ENCODE data around the gene GLB1L2.

The GLB1L2 gene

DNA sequence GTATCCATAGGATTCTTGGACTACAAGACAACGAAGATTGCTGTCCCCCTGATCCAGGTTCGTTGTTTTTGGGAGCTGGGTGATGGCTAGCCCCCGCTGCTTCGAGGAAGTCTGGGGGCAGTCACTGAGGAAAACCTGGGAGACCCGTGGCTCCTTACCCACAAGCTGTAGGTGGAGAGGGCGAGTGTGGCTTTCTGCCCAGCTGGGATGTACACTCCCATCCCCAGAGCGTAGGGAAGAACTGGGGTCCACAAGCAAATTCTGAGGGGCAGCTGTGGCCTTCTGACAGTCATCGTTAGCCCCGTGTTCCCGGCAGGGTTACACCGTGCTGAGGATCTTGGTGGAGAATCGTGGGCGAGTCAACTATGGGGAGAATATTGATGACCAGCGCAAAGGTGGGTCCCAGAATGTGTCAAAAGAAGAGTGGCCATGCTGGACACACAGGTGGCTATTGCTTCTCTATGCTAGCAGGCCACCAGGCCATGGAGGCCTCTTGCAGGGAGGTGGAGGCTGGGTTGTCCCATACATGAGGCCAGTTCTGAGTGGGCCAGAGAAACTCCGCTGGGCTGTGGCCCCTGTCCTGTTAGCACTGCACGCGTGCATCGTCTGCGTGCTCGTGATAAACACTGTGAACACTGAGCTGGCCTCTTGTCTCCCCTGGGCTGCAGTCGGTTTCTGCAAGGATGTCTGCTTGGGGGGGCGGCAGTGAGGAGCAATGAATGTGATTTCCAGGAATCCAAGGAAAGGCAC is 39.8 kb downstream of the GLB1L2 start:
- H3K9ac ChIP-seq (ENCODE audit: low read depth, low read length) = no peak overlapping the region
- WGBS = 92% methylated on average over 22 of the region's 22 CpGs
- H3K36me3 ChIP-seq (ENCODE audit: insufficient read depth, low read length) = no peaks in the 10 kb centered on the region
- H3K4me3 ChIP-seq (ENCODE audit: low read length) = no peak overlapping the region
- H3K9me3 ChIP-seq (ENCODE audit: insufficient read depth, low read depth, low read length) = no peaks in the 10 kb centered on the region
- no peaks in the 10 kb centered on the region for H3K4me1 ChIP-seq (ENCODE audit: insufficient read depth, low read length)
- no peaks in the 10 kb centered on the region for H3K27me3 ChIP-seq (ENCODE audit: insufficient read depth, low read length)
- H3K27ac ChIP-seq (ENCODE audit: low read depth, low read length) = no peak overlapping the region

DNA sequence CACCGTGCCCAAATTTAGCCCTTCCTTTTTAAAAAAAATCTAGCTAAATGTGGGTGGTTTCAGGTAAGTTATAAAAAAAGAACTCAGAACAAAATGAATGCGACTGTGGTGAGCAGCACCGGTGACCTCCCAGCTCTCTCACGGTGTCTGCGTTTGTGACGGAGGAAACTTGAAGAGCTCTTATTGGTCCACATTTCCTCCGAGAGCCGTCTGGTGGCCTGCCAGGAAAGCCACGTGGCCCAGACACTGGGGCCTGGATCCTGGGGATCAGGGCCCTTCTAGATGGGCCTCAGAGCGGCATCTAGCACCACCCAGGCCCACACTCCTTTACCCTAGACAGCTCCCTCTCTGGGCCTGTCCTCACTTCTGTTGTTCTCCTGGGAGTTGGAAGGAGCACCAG is 40.7 kb downstream of the GLB1L2 start:
- 93% methylated on average over 10 of the region's 10 CpGs for WGBS
- no peaks in the 10 kb centered on the region for H3K36me3 ChIP-seq (ENCODE audit: insufficient read depth, low read length)

DNA sequence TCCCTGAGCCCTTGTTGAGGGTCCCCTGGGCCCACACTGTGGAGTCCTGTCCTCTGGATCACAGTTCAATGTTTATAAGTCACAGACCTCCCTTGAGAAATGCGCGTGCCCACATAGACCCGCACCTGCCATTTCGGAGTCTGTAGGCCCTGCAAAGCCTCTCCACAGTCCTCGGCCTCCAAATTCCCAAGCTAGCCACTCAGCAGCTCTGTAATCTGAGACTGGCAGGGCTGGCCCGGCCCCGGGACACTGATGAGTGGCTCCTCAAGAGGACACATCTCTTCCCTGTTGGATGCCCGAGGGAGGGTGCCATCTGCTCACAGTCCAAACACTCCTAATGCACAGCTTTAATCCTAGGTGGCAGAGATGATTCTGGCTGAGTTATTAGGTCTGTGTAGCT is 41.2 kb downstream of the GLB1L2 start:
- WGBS = 86% methylated on average over 8 of the region's 8 CpGs
- no peaks in the 10 kb centered on the region for H3K9me3 ChIP-seq (ENCODE audit: insufficient read depth, low read depth, low read length)

More for the DNA sequence above, 40.7 kb downstream of the GLB1L2 start:
- no peaks in the 10 kb centered on the region for H3K9me3 ChIP-seq (ENCODE audit: insufficient read depth, low read depth, low read length)
- H3K27me3 ChIP-seq (ENCODE audit: insufficient read depth, low read length) = no peaks in the 10 kb centered on the region
- no peaks in the 10 kb centered on the region for H3K4me1 ChIP-seq (ENCODE audit: insufficient read depth, low read length)
- H3K27ac ChIP-seq (ENCODE audit: low read depth, low read length) = no peak overlapping the region
- no peak overlapping the region for H3K4me3 ChIP-seq (ENCODE audit: low read length)
- no peak overlapping the region for H3K9ac ChIP-seq (ENCODE audit: low read depth, low read length)

DNA sequence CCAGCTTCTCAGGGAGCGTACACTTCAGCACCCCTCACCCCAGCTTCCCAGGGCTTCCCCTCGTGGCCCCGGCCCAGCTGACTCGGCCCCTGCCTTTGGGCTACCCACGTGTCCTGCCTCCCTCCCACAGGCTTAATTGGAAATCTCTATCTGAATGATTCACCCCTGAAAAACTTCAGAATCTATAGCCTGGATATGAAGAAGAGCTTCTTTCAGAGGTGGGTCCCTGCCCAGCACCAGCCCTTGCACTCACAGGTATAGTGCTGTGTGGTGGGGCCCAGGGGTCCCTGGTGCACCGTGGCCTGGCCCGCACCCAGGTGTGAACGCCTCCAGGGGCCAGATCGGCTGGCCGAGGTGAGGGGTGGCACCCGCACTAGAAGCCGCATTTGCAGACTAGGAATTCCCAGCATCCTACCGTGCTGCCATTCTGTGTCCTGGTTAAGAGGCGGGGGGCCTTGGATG is 41.8 kb downstream of the GLB1L2 start:
- Histone ChIP-seq H3K27ac (ENCODE audit: low read depth, low read length) (no peak overlapping the region), H3K36me3 (ENCODE audit: insufficient read depth, low read length) (0 out of 2 replicates have a peak, but pooled peaks cover 1% of the 10 kb centered on the region), H3K27me3 (ENCODE audit: insufficient read depth, low read length) (no peaks in the 10 kb centered on the region), H3K9me3 (ENCODE audit: insufficient read depth, low read depth, low read length) (no peaks in the 10 kb centered on the region), H3K4me1 (ENCODE audit: insufficient read depth, low read length) (no peaks in the 10 kb centered on the region), H3K4me3 (ENCODE audit: low read length) (no peak overlapping the region), H3K9ac (ENCODE audit: low read depth, low read length) (no peak overlapping the region)
- WGBS = 92% methylated on average over 14 of the region's 14 CpGs

More for the DNA sequence above, 41.2 kb downstream of the GLB1L2 start:
- Histone ChIP-seq H3K9ac (ENCODE audit: low read depth, low read length) (no peak overlapping the region), H3K4me3 (ENCODE audit: low read length) (no peak overlapping the region), H3K27ac (ENCODE audit: low read depth, low read length) (no peak overlapping the region), H3K36me3 (ENCODE audit: insufficient read depth, low read length) (no peaks in the 10 kb centered on the region), H3K27me3 (ENCODE audit: insufficient read depth, low read length) (no peaks in the 10 kb centered on the region), H3K4me1 (ENCODE audit: insufficient read depth, low read length) (no peaks in the 10 kb centered on the region)

DNA sequence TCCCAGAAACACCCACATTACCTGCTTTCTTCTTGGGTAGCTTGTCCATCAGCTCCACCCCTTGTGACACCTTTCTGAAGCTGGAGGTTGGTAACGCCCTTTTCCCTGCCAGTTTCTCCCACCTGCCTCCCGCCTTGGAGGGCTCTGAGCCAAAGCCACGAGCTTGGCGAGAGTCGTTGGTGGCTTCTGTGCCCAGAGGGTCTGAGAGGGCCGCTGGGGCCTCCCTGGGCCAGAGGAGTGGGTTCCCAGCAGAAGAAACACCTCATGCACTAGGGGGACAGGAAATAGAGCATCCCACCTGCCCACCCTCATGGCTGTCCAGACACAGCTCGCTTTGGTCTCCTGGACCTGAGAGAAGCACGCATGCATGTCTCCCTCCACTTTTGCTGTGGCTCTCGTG is 42.4 kb downstream of the GLB1L2 start:
- Histone ChIP-seq H3K9me3 (ENCODE audit: insufficient read depth, low read depth, low read length) (no peaks in the 10 kb centered on the region), H3K27ac (ENCODE audit: low read depth, low read length) (no peak overlapping the region), H3K4me3 (ENCODE audit: low read length) (no peak overlapping the region), H3K36me3 (ENCODE audit: insufficient read depth, low read length) (0 out of 2 replicates have a peak, but pooled peaks cover 4% of the 10 kb centered on the region), H3K4me1 (ENCODE audit: insufficient read depth, low read length) (no peaks in the 10 kb centered on the region), H3K9ac (ENCODE audit: low read depth, low read length) (no peak overlapping the region), H3K27me3 (ENCODE audit: insufficient read depth, low read length) (no peaks in the 10 kb centered on the region)
- WGBS = 88% methylated on average over 9 of the region's 9 CpGs

DNA sequence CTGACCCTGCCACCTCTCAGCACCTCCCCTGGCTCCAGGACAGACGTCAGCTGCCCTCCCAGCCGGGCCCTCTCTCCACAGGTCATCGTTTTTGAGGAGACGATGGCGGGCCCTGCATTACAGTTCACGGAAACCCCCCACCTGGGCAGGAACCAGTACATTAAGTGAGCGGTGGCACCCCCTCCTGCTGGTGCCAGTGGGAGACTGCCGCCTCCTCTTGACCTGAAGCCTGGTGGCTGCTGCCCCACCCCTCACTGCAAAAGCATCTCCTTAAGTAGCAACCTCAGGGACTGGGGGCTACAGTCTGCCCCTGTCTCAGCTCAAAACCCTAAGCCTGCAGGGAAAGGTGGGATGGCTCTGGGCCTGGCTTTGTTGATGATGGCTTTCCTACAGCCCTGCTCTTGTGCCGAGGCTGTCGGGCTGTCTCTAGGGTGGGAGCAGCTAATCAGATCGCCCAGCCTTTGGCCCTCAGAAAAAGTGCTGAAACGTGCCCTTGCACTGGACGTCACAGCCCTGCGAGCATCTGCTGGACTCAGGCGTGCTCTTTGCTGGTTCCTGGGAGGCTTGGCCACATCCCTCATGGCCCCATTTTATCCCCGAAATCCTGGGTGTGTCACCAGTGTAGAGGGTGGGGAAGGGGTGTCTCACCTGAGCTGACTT is 43.2 kb downstream of the GLB1L2 start:
- H3K9me3 ChIP-seq (ENCODE audit: insufficient read depth, low read depth, low read length) = no peaks in the 10 kb centered on the region
- no peaks in the 10 kb centered on the region for H3K27me3 ChIP-seq (ENCODE audit: insufficient read depth, low read length)
- no peak overlapping the region for H3K4me3 ChIP-seq (ENCODE audit: low read length)
- H3K36me3 ChIP-seq (ENCODE audit: insufficient read depth, low read length) = 0 out of 2 replicates have a peak, but pooled peaks cover 4% of the 10 kb centered on the region
- no peaks in the 10 kb centered on the region for H3K4me1 ChIP-seq (ENCODE audit: insufficient read depth, low read length)
- WGBS = 93% methylated on average over 16 of the region's 16 CpGs
- no peak overlapping the region for H3K9ac ChIP-seq (ENCODE audit: low read depth, low read length)
- H3K27ac ChIP-seq (ENCODE audit: low read depth, low read length) = no peak overlapping the region

DNA sequence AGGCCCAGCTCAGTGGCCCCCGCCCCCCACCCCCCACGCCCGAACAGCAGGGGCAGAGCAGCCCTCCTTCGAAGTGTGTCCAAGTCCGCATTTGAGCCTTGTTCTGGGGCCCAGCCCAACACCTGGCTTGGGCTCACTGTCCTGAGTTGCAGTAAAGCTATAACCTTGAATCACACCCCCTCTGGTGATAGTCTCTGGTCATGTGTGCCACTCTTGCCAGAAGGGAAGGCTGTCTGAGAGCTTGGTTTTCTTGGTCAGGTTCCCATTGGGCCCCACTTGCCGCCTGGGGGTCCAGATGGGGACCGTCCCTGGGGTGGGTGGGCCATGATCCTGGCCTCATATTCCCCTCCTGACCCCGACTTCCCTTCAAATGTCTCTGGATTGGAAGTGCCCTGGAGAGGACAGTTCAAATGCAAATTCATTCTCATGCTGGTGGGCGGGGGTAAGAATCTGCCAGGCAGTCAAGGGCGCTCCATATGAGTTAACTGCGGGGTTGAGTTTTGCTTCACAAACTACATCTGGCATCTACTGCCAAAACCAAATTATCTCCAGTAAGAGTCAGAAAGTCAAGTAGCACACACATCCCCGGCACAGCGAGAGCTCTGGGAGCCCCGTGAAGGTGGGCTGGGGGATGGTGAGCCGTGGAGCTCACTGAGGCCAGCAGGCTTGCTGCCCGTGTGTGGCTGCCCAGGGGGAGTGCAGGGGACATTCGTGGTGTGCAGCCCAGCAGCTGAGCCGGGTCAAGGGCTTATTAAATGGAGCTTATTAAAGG is 44.5 kb downstream of the GLB1L2 start:
- no peak overlapping the region for H3K27ac ChIP-seq (ENCODE audit: low read depth, low read length)
- WGBS = 67% methylated on average over 18 of the region's 18 CpGs

DNA sequence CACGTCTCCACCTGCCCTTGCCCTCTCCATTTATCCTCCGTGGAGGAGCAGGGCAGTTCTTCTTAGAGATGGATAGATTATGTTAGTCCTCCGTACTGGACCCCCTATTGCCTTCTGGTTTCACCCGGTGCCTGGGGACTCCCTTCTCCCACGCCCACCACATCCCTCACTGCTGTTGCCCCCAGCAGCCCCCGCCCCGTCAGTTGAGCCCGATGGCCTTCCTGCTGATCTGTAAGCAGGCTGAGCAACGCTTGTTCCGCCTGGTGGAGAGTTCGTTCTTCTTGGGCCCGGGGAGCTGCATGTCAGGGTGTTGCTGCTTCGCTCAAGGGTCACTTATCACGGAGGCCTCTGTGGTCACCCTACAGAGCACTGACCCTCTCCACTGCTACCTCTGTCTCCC is 46.1 kb downstream of the GLB1L2 start:
- no peaks in the 10 kb centered on the region for H3K27me3 ChIP-seq (ENCODE audit: insufficient read depth, low read length)
- H3K27ac ChIP-seq (ENCODE audit: low read depth, low read length) = no peak overlapping the region
- H3K4me1 ChIP-seq (ENCODE audit: insufficient read depth, low read length) = no peaks in the 10 kb centered on the region
- no peak overlapping the region for H3K4me3 ChIP-seq (ENCODE audit: low read length)
- H3K36me3 ChIP-seq (ENCODE audit: insufficient read depth, low read length) = peaks cover 28% of the 10 kb centered on the region
- 91% methylated on average over 13 of the region's 14 CpGs for WGBS
- no peaks in the 10 kb centered on the region for H3K9me3 ChIP-seq (ENCODE audit: insufficient read depth, low read depth, low read length)
- no peak overlapping the region for H3K9ac ChIP-seq (ENCODE audit: low read depth, low read length)

More for the DNA sequence above, 44.5 kb downstream of the GLB1L2 start:
- Histone ChIP-seq H3K36me3 (ENCODE audit: insufficient read depth, low read length) (peaks cover 16% of the 10 kb centered on the region), H3K9me3 (ENCODE audit: insufficient read depth, low read depth, low read length) (no peaks in the 10 kb centered on the region), H3K4me3 (ENCODE audit: low read length) (no peak overlapping the region), H3K27me3 (ENCODE audit: insufficient read depth, low read length) (no peaks in the 10 kb centered on the region), H3K9ac (ENCODE audit: low read depth, low read length) (no peak overlapping the region), H3K4me1 (ENCODE audit: insufficient read depth, low read length) (no peaks in the 10 kb centered on the region)

DNA sequence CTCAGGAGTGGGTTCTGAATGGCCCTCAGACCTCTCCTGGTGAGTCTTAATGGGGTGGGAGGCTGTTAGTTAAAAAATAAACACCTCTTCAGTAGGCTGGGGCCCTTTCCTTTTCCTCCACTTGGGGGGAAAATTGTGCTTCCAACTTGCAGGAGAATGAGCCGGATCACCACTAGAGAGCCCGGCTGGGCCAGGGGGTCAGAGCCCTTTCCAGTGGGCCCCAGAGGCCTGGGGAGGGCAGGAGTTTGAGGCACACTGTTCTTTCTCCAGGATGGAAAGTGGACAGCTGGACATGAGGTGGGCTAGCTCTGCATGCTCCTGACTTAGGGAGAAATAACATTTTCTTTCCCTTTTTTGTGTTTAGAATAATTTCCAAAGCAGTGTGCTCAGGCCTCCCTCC is 47.5 kb downstream of the GLB1L2 start:
- no peaks in the 10 kb centered on the region for H3K9me3 ChIP-seq (ENCODE audit: insufficient read depth, low read depth, low read length)
- no peaks in the 10 kb centered on the region for H3K4me1 ChIP-seq (ENCODE audit: insufficient read depth, low read length)
- 93% methylated on average over 2 of the region's 2 CpGs for WGBS
- no peak overlapping the region for H3K27ac ChIP-seq (ENCODE audit: low read depth, low read length)
- no peaks in the 10 kb centered on the region for H3K27me3 ChIP-seq (ENCODE audit: insufficient read depth, low read length)
- H3K9ac ChIP-seq (ENCODE audit: low read depth, low read length) = no peak overlapping the region
- H3K4me3 ChIP-seq (ENCODE audit: low read length) = no peak overlapping the region
- H3K36me3 ChIP-seq (ENCODE audit: insufficient read depth, low read length) = peaks cover 28% of the 10 kb centered on the region

DNA sequence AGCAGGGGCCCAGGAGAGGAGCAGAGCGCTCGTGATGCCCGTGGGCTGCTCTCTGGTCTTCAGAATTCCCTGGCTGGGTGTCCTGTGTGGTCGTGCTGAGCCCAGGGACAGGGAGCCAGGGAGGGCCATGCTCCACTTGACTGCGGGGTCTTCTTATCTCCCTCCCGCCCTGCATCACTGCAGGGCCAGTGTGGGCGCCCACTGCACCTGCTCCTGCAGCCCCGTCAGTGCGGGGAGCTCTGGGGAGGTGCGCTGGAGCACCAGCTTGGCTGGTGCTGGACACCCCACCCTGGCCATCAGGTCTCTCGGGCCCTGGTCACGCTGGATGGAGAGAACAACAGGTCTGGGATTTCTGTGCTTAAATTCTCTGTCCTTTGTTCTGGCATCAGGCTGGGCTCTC is 48.4 kb downstream of the GLB1L2 start:
- H3K9ac ChIP-seq (ENCODE audit: low read depth, low read length) = no peak overlapping the region
- H3K36me3 ChIP-seq (ENCODE audit: insufficient read depth, low read length) = peaks cover 33% of the 10 kb centered on the region
- no peak overlapping the region for H3K4me3 ChIP-seq (ENCODE audit: low read length)
- no peaks in the 10 kb centered on the region for H3K27me3 ChIP-seq (ENCODE audit: insufficient read depth, low read length)
- H3K4me1 ChIP-seq (ENCODE audit: insufficient read depth, low read length) = no peaks in the 10 kb centered on the region
- no peaks in the 10 kb centered on the region for H3K9me3 ChIP-seq (ENCODE audit: insufficient read depth, low read depth, low read length)
- 96% methylated on average over 12 of the region's 12 CpGs for WGBS
- no peak overlapping the region for H3K27ac ChIP-seq (ENCODE audit: low read depth, low read length)

DNA sequence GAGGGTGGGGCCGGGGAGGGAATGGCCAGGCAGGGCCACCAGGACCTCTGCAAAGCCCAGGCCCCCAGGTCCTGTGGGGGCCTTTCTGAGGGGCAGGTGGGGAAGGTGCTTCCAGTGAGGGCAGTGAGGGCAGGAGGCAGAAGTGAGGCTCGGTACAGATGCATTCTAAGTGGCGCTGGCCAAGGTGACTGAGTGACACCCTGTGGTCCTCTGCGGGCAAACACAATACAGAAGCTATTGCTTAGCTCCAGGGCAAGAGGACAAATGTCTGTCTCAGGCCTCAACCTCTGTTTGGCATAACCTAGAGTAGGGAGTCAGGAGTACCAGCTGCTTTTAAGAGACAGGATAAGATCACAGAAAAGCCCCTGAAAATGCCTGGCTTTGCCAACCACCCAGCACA is 49.0 kb downstream of the GLB1L2 start:
- 90% methylated on average over 4 of the region's 4 CpGs for WGBS
- Histone ChIP-seq H3K27me3 (ENCODE audit: insufficient read depth, low read length) (no peaks in the 10 kb centered on the region), H3K9me3 (ENCODE audit: insufficient read depth, low read depth, low read length) (no peaks in the 10 kb centered on the region), H3K4me3 (ENCODE audit: low read length) (no peak overlapping the region), H3K9ac (ENCODE audit: low read depth, low read length) (no peak overlapping the region), H3K4me1 (ENCODE audit: insufficient read depth, low read length) (no peaks in the 10 kb centered on the region), H3K36me3 (ENCODE audit: insufficient read depth, low read length) (peaks cover 33% of the 10 kb centered on the region), H3K27ac (ENCODE audit: low read depth, low read length) (no peak overlapping the region)
